ENCODE measurements around the gene RPL18A.

RPL18A gene

DNA sequence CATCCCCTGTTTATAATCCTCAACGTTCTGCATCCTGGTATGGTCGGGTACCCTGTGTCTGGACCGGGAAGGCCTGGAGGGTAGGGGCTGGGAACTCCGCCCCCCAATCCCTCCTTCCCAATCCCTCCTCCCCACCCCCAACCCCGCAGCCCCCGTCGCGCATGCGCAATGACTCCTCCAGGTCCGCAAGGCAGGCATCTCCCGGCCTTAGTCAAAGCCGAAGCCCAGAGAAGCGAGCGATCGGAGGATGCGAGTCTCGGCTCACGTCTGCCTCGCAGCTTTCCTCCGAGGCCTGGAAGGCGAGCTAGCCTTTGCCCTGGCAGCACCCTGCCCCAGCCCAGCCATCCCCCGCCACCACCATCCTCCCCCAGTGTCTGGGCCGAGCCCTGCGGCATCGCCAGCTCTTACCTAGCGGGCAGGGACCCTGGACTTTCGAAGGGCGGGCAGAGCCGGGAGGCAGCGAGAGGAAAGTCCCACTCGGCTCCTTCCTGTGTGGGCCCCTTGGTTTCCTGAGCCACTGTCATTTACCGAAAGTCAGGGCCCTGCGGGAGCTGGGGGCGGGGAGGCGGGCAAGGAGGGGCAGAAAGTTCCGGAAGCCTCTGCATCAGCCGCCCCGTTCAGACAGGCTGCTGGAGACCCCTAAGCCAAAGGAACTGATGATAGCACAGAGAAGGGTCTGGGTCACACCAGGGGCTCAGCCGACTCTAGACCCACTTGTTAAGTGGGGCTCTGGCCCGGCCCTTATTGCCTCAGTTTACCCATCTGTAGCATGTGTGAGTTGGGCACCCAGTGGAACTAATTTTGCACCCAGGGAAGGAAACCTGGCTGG is 12.0 kb upstream of the RPL18A start, which contains the start of gene JAK3:
JAK3 (minus strand) TSS at position 445 of the 829 bp plus-strand sequence. CDS start 3,565 bp downstream, outside the sequence.
- CTCF ChIA-PET, result interaction anchor here (0.6 kb wide), 1 partner anchor 564 kb away, joined by 4 read pairs; no protein-coding TSS in a partner anchor
- no peak within 1 kb of the TSS for H3K27ac ChIP-seq (ENCODE audit: extremely low read depth, low read depth, low read length)
- TF ChIP-seq ZNF350 (tag by site-specific recombination; IDR thresholded peaks at IDR 0.05), result no peak
- no peak for TF ChIP-seq ZNF670 (tag by site-specific recombination; IDR thresholded peaks at IDR 0.05; ENCODE audit: low read depth)
- no peak within 1 kb of the TSS for H3K4me3 ChIP-seq (ENCODE audit: low read depth, low read length)
- no peaks in the 10 kb centered on the region for H3K9me3 ChIP-seq (ENCODE audit: control insufficient read depth, insufficient read depth, low read depth, low read length)
- no peaks in the 10 kb centered on the region for H3K36me3 ChIP-seq (ENCODE audit: control insufficient read depth in 2 of 2, insufficient read depth in 1 of 2, low read length in 2 of 2)
- POLR2A ChIA-PET, result interaction anchor here (0.6 kb wide), 1 partner anchor 105 kb away, joined by 6 read pairs; no protein-coding TSS in a partner anchor
- H3K4me1 ChIP-seq (ENCODE audit: control insufficient read depth, insufficient read depth, low read length), result no peaks in the 10 kb centered on the region

DNA sequence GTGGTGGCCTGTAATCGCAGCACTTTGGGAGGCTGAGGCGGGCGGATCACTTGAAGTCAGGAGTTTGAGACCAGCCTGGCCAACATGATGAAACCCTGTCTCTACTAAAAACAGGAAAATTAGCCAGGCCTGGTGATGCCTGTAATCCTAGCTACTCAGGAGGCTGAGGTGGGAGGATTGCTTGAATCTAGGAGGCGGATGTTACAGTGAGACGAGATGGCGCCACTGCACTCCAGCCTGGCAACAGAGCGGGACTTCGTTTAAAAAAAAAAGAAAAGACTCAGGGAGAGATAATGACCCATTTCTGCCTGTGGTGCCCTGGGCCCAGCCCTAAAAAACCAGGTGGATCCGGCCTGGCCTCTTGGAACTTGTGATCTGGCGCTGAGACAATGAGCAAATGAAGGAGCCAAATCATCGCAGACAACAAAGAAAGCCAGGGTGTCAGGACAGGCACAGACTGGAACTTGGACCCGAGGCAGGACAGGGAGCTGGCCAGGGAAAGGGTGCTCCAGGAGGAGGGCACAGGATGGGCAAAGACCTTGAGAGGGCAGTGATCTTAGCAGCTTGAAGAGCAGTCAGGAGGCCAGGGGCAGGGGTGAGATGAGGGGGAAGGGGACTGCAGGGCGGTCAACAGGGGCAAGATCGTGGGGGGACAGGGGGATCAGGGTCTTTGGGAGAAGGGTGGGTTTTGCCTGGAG is 11.0 kb upstream of the RPL18A start:
- no peaks in the 10 kb centered on the region for H3K4me1 ChIP-seq (ENCODE audit: control insufficient read depth, insufficient read depth, low read length)
- no peaks in the 10 kb centered on the region for H3K9me3 ChIP-seq (ENCODE audit: control insufficient read depth, insufficient read depth, low read depth, low read length)
- ChIA-PET CTCF (interaction anchor here (0.6 to 3.0 kb wide), 3 partner anchors 11 to 243 kb away, joined by 5 to 14 read pairs (median 6); partner anchors contain the start of gene RPL18A), POLR2A (interaction anchor here (0.6 to 3.1 kb wide), 3 partner anchors 11 to 578 kb away, joined by 5 to 14 read pairs (median 5); partner anchors contain the start of gene RPL18A)
- H3K27ac ChIP-seq (ENCODE audit: extremely low read depth, low read depth, low read length), result no peak overlapping the region
- no peak overlapping the region for H3K4me3 ChIP-seq (ENCODE audit: low read depth, low read length)
- TF ChIP-seq KLF8 (tag by site-specific recombination; IDR thresholded peaks at IDR 0.05), result no peak
- TF ChIP-seq, protein P1, sequence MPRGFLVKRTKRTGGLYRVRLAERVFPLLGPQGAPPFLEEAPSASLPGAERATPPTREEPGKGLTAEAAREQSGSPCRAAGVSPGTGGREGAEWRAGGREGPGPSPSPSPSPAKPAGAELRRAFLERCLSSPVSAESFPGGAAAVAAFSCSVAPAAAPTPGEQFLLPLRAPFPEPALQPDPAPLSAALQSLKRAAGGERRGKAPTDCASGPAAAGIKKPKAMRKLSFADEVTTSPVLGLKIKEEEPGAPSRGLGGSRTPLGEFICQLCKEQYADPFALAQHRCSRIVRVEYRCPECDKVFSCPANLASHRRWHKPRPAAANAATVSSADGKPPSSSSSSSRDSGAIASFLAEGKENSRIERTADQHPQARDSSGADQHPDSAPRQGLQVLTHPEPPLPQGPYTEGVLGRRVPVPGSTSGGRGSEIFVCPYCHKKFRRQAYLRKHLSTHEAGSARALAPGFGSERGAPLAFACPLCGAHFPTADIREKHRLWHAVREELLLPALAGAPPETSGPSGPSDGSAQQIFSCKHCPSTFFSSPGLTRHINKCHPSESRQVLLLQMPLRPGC (tag by site-specific recombination; IDR thresholded peaks at IDR 0.05), result no peak
- TF ChIP-seq, protein P2, sequence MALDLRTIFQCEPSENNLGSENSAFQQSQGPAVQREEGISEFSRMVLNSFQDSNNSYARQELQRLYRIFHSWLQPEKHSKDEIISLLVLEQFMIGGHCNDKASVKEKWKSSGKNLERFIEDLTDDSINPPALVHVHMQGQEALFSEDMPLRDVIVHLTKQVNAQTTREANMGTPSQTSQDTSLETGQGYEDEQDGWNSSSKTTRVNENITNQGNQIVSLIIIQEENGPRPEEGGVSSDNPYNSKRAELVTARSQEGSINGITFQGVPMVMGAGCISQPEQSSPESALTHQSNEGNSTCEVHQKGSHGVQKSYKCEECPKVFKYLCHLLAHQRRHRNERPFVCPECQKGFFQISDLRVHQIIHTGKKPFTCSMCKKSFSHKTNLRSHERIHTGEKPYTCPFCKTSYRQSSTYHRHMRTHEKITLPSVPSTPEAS (tag by site-specific recombination; IDR thresholded peaks at IDR 0.05), result no peak
- no peak for TF ChIP-seq ZNF558 (tag by site-specific recombination; IDR thresholded peaks at IDR 0.05)
- no peak for TF ChIP-seq ZNF394 (tag by site-specific recombination; IDR thresholded peaks at IDR 0.05; ENCODE audit: borderline replicate concordance)
- no peak for TF ChIP-seq ZNF629 (tag by site-specific recombination; IDR thresholded peaks at IDR 0.05)
- no peak for TF ChIP-seq PATZ1 (tag by site-specific recombination; IDR thresholded peaks at IDR 0.05)
- TF ChIP-seq ZNF555 (tag by site-specific recombination; conservative IDR thresholded peaks at IDR 0.05), result no peak
- TF ChIP-seq KLF9 (tag by site-specific recombination; IDR thresholded peaks at IDR 0.05; ENCODE audit: low read depth), result no peak
- no peaks in the 10 kb centered on the region for H3K36me3 ChIP-seq (ENCODE audit: control insufficient read depth in 2 of 2, insufficient read depth in 1 of 2, low read length in 2 of 2)

DNA sequence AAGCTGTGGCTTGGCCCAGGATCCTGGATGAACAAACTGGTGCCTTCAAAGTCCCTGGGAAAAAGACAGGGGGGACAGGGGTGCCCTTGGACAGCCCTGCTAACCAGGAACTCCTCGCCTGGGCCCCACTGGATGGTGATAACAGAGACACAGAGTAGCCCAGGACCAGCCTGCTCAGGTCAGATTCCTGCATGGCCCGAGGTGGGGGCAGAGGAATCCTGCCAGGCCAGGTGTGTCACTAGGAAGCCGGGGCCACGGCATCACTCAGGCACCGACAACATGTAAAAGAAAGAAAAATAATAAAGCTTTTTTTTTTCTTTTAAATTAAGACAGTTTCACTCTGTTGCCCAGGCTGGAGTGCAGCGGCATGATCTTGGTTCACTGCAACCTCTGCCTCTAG is 5.6 kb upstream of the RPL18A start:
- Histone ChIP-seq H3K4me3 (ENCODE audit: low read depth, low read length) (no peak overlapping the region), H3K9me3 (ENCODE audit: control insufficient read depth, insufficient read depth, low read depth, low read length) (no peaks in the 10 kb centered on the region), H3K36me3 (ENCODE audit: control insufficient read depth in 2 of 2, insufficient read depth in 1 of 2, low read length in 2 of 2) (no peaks in the 10 kb centered on the region), H3K4me1 (ENCODE audit: control insufficient read depth, insufficient read depth, low read length) (0 out of 2 replicates have a peak, but pooled peaks cover under 1% of the 10 kb centered on the region), H3K27ac (ENCODE audit: extremely low read depth, low read depth, low read length) (no peak overlapping the region)
- POLR2A ChIA-PET, result interaction anchor here (0.7 to 0.8 kb wide), 2 partner anchors 30 to 117 kb away, joined by 4 to 11 read pairs; no protein-coding TSS in a partner anchor
- CTCF ChIA-PET, result interaction anchor here (0.6 to 2.2 kb wide), 8 partner anchors 69 to 594 kb away, joined by 3 to 5 read pairs (median 4); no protein-coding TSS in a partner anchor
- TF ChIP-seq CTCF (tag by site-specific recombination; IDR thresholded peaks at IDR 0.05) (no peak), ZNF404 (tag by site-specific recombination; IDR thresholded peaks at IDR 0.05) (no peak), ZBTB48 (tag by site-specific recombination; IDR thresholded peaks at IDR 0.05) (no peak), GLIS1 (tag by site-specific recombination; IDR thresholded peaks at IDR 0.05) (no peak), GLIS2 (tag by site-specific recombination; IDR thresholded peaks at IDR 0.05) (no peak), ZNF670 (tag by site-specific recombination; IDR thresholded peaks at IDR 0.05; ENCODE audit: low read depth) (no peak), ZNF530 (tag by site-specific recombination; IDR thresholded peaks at IDR 0.05; ENCODE audit: low read depth) (no peak), ZNF416 (tag by site-specific recombination; IDR thresholded peaks at IDR 0.05) (no peak), ZBTB1 (tag by site-specific recombination; IDR thresholded peaks at IDR 0.05) (no peak)

All from HEK293 (cell line).